HG03460 (cell line): Measurements from ENCODE around the gene ERMN.
A peak's percentile ranks its signal among the peaks of the same experiment; 100 is the strongest.
"Not testable (repeated sequence)": the region's sequence is repeated elsewhere in the genome, so short reads cannot be mapped to it uniquely, and the experiment has no call there.

Source experiments
- ATAC-seq: cut with Tn5 transposase; IDR thresholded peaks from one replicate; pipeline ENCODE4 v1.9.1; 2021; ENCODE audit not compliant: unreplicated experiment

ERMN gene

GRCh38 chr2:157325786-157326185 is at the start of gene ERMN:
Gene ERMN (minus strand): TSS chr2:157325824. CDS start chr2:157325642, 182 bp downstream.
- no peak for ATAC-seq

DNA sequence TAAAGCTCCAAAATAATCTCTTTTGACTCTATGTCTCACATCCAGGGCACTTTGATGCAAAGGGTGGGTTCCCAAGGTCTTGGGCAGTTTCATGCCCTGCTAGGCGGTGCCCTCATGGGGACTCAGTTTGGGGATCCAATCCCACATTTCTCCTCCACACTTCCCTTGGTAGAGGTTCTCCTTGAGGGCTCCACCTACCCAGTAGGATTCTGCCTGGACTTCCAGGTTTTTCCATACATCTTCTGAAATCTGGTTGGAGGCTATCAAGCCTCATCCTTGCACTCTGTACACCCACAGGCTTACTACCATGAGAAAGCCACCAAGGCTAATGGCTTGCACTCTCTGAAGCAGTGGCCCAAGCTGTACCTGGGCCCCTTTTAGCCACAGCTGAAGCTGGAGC is 49.8 kb upstream of the ERMN start:
- ATAC-seq, result no peak

DNA sequence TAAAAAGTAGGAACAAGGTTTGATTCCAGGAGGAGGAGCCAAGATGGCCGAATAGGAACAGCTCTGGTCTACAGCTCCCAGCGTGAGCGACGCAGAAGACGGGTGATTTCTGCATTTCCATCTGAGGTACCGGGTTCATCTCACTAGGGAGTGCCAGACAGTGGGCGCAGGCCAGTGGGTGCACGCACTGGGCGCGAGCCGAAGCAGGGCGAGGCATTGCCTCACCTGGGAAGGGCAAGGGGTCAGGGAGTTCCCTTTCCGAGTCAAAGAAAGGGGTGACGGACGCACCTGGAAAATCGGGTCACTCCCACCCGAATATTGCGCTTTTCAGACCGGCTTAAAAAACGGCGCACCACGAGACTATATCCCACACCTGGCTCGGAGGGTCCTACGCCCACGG is 42.9 kb upstream of the ERMN start:
- ATAC-seq, result not testable (repeated sequence)

DNA sequence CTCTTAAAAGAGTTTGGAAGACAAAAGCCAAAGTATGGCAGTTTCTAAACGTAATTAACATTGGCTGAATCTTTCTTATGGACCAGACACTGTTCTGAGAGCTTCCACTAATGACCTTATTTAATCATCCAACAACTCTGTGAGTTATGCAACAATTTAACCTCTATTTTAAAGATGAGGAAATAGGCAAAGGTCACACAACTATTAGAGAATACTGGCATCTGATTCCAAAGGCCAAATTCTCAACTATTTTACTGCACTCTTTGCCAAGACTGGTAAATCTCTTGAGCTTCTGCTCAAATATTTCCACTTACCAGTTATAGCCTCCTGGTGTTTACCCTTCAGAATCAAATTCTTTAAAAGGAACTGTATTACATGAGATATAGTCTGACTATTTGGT is 42.1 kb upstream of the ERMN start:
- ATAC-seq, result no peak

DNA sequence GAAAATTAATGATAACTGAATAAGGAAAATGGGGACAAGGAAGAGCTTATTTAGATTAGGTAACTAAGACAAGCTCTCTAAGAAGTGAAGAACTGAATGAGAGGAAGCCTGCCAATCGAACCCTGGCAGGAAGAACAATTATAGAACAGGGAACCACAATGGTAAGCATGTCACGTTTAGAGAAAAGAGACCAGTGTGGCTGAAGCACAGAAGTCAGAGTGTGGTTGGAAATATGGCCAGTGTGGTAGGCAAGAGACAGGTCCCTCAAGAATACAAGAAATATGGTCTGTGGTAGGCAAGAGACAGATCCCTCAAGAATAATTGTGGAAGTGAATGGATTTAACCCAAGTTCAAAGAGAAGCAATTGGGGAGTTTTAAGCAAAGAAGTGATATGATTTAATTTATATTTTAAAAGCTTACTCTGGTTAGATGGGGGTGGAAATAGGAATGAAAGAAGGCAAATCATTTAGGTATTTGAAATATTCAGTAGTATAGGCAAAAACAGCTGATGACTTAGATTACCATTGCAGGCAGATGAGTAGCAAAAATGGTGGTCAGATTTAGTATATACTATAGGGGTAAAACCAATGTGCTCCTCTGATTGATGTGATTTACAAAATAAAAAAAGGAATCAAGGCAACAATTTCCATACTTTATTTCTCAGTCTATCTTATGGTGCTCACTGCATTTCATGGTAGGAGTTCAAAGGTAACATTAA is 38.8 kb upstream of the ERMN start:
- ATAC-seq, result peak; percentile 83

GRCh38 chr2:157363612-157364101 is 38.0 kb upstream of the ERMN start:
- peak; percentile 45 for ATAC-seq

GRCh38 chr2:157362627-157363026 is 37.0 kb upstream of the ERMN start:
- ATAC-seq, result no peak

DNA sequence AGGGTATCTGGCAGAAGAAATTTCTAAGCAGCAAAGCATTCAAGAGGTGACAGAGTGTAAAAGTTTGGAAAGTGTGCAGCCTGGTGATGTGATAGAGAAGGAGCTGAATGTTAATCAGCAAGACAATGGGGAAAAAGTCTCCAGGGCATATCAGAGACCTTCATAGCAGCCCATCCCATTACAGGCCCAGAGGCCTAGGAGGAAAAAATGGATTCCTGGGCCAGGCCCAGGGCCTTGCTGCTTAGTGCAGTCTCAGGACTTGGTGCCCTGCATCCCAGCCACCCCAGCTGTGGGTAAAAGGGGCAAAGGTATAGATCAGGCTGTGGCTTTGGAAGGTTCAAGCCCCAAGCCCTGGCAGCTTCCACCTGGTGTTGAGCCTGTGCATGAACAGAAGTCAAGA is 35.9 kb upstream of the ERMN start:
- ATAC-seq, result no peak

DNA sequence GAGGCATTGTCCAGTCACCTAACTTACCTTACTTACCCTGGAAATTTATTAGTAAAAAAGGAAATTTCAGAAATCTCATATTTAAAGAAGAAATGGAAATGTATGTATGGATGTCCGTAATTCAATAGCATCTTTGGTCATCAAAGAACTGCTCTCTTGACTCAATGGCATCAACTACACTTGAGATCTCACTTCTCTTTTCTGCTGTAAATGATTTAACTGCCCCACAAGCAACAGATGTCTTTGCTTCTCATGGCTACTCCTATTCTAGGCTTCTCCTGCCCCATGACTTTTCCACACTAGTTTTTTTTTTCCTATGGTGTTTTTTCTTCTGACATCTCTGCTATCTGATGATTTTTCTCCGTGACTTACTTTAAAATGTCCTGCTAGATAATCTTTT is 34.0 kb upstream of the ERMN start:
- no peak for ATAC-seq

DNA sequence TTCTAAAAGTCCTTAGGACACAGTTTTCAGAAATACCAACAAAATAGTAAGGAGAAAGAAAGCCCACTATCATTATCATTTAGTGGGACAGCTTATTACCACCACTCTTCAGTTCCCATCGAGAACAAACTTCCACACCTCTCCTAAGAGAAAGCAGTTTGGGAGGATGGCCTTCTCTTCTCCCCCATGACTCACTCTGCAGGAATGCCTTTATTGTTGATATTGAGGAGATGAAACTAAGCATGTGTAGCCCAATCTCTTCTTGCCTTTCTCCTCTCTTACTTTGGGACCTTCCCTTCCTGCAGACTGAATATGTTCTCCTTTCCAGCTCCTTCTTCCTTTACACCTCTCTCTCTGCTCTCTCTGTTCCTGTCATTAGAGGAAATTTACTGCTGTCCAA is 30.0 kb upstream of the ERMN start:
- no peak for ATAC-seq

DNA sequence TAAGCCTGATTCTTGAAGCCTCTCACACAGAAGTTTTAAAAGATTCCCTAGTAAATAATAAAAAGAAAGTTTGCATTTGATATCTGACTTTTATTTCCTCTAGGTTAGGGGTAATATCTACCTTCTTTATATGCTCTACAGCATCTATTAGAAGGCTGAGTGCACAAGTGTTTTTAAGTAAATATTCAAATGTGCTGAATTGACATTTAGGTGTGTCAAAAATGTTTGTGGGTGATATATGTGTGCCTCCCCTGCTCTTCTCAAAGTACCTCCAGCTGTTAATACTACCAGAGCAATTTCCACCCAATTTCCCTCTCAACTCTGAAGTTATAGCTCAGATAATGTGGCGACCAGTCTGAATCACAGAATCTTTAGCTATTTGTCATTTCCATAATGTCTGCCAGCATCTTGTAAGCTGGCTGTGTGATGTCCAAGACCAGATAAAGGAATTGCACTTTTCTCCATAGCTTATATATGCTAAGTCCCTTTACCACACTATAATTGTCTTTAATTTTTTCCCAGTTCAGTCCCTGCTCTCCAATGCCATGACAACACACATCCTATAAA is 24.4 kb upstream of the ERMN start:
- ATAC-seq, result no peak

- ATAC-seq, result no peak
Observed at GRCh38 chr2:157348291-157348921, 22.8 kb upstream of the ERMN start.

- no peak for ATAC-seq
Observed at GRCh38 chr2:157345647-157346389, 20.2 kb upstream of the ERMN start.

- ATAC-seq, result not testable (repeated sequence)
Observed at GRCh38 chr2:157341381-157341780, 15.8 kb upstream of the ERMN start.

DNA sequence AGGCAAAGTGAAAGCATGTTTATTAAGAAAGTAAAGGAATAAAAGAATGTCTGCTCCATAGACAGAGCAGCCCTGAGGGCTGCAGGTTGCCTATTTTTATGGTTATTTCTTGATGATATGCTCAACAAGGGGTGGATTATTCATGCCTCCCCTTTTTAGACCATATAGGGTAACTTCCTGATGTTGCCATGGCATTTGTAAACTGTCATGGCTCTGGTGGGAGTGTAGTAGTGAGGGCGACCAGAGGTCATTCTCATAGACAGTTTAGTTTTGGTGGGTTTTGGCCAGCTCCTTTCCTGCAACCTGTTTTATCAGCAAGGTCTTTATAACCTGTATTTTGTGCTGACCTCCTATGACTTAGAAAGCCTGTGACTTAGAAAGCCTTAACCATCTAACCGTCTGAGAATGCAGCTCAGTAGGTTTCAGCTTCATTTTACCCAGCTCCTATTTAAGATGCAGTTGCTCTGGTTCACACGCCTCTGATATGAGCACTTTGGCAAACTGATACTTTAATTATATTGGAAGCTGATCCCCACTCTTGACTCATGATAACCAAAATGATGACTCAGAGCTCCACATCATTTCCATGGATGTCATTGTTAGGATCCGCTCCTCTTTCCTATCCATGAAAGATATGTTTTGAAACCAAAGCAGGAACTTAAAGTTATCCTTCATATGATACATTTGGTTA is 14.5 kb upstream of the ERMN start:
- no peak for ATAC-seq

GRCh38 chr2:157337978-157338377 is 12.4 kb upstream of the ERMN start:
- no peak for ATAC-seq

DNA sequence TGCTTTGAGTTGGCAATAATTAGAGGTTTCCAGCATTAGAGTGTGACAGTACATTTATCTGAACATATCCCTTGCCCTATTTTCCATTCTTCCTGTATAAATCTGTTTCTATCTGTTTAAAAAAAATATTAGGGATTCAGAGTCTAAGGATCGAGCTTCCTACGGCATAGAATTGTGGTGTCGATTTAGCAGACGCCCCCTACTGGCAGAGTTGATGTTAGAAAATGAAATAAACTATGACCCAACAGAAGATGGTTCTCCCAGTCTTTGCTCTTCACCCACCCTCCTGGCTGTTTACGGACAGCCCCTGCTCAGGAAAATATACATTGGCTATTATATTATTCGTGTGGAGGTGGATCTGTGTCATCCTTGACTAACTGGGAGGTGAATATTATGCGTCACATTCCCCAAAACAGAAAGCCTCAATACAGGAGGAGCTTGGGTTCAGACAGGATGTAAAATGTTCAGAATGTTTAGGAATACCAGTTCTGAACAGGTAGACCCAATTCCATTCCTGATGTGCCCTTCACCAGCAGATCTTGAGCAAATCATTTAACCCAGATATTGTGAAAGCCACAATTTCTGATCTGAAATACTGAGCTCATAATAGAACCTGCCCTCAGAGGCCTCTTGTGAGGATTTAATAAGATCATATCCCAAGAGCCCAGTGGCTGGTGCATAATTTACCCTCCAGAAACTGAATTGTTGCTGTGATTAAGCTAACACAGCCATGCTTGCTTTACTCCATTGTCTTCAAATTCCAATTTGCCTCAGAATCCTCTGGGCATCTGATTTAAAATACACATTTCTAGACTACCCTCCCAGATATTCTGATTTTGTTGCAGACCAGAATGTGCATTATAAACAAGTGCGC is 10.8 kb upstream of the ERMN start:
- ATAC-seq, result no peak

GRCh38 chr2:157334797-157335196 is 9.2 kb upstream of the ERMN start:
- ATAC-seq, result no peak

DNA sequence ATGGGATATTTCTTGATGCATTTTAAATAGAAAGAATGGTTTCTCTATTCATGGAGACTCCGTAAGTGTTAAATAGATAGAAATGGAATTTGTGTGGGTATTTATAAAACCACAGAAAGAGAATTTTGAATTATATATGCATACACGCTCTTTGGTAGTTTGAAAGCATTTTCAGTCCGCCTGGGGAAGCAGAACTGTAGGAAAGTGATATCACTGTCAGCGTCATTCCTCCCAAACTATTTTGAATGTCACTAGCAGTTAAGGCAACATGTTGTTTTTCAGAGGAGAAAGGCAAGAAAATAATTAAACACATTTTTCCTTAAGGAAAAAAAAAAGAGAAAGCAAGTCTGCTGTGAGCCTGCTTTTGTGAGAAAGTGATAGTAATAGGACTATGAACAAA is 8.7 kb upstream of the ERMN start:
- ATAC-seq, result no peak
